Measurements from ENCODE around the gene ARPC2.
A peak's percentile ranks its signal among the peaks of the same experiment; 100 is the strongest.

The ARPC2 gene

GRCh38 chr2:218291318-218292047 is 74.5 kb downstream of the ARPC2 start:
- DNase-seq = no peak

- DNase-seq = no peak
Observed at GRCh38 chr2:218292048-218293014, 75.3 kb downstream of the ARPC2 start, which contains the start of gene TMBIM1. Gene TMBIM1, minus strand, starts transcription at chr2:218292503. Its CDS starts 10,362 bp downstream, at chr2:218282141.

GRCh38 chr2:218293715-218294429 is 76.9 kb downstream of the ARPC2 start:
- DNase-seq = no peak

GRCh38 chr2:218294430-218295022 is 77.5 kb downstream of the ARPC2 start:
- DNase-seq = no peak

GRCh38 chr2:218295029-218295428 is 78.0 kb downstream of the ARPC2 start:
- peak; percentile 29 for DNase-seq

- no peak for DNase-seq
Observed at GRCh38 chr2:218296200-218296599, 79.2 kb downstream of the ARPC2 start.

GRCh38 chr2:218296847-218297246 is 79.9 kb downstream of the ARPC2 start:
- no peak for DNase-seq

- DNase-seq = no peak
Observed at GRCh38 chr2:218298314-218298875, 81.4 kb downstream of the ARPC2 start.

GRCh38 chr2:218300141-218300540 is 83.2 kb downstream of the ARPC2 start:
- no peak for DNase-seq

GRCh38 chr2:218301176-218301819 is 84.3 kb downstream of the ARPC2 start:
- peak; percentile 17 for DNase-seq
